ENCODE data around the gene ADRA2C. TPM values are rescaled to one million over a fixed set of nuclear protein-coding genes. Genes with fewer than 3 reads are reported as not detected.

The ADRA2C gene
- total RNA-seq, 2 experiments from 2014 or later = not detected

DNA sequence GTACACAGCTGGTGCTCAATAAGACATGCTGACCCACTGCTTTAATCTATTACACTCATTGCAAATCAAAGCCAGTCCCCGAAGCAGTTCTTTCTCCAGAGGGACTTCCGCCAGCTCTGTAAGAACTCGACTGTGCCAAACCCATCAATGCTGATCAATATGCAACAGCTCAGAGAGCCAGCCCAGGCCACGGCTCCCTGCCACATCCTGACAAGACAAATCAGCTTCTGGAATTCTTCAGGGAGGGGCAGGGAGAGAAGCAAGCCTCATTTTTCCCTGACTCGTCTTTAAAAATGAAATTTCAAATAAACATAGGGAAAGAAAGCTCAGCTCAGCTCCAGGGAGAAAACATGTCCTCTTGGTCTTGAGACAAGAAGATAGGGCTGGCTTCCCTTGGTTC lies 5.3 kb upstream of the ADRA2C start:
- Histone ChIP-seq H3K27ac (ENCODE audit: low read depth in 1 of 2, low read length in 2 of 2) (no peak overlapping the region), H3K4me3 (ENCODE audit: low read length) (no peak overlapping the region), H3K27me3 (ENCODE audit: control insufficient read depth in 1 of 2, insufficient read depth in 2 of 2, low read length in 2 of 2) (peaks cover 13 to 15% of the 10 kb centered on the region in 2 experiments), H3K9me3 (ENCODE audit: control insufficient read depth in 1 of 2, insufficient read depth in 1 of 2, low read length in 2 of 2) (peaks cover 0 to 24% of the 10 kb centered on the region in 2 experiments), H3K4me1 (ENCODE audit: insufficient read depth, low read length) (no peaks in the 10 kb centered on the region), H3K36me3 (ENCODE audit: insufficient read depth, low read length) (no peaks in the 10 kb centered on the region)
- intact Hi-C loops (cut with DNase I, micrococcal nuclease) = no loop called here
- POLR2A ChIA-PET = no interaction called here
- Mint-ChIP-seq H3K4me1 (ENCODE audit: low read depth) (no peaks in the 10 kb centered on the region), H3K9me3 (no peaks in the 10 kb centered on the region), H3K27ac (no peak overlapping the region), H3K36me3 (ENCODE audit: low read depth) (no peaks in the 10 kb centered on the region), H3K4me3 (no peak overlapping the region), H3K27me3 (peaks cover 17% of the 10 kb centered on the region)
- CTCF ChIA-PET = no interaction called here
- DNase-seq (no peak), ATAC-seq (ENCODE audit: poor library complexity) (no peak)
- TF ChIP-seq, protein P1, sequence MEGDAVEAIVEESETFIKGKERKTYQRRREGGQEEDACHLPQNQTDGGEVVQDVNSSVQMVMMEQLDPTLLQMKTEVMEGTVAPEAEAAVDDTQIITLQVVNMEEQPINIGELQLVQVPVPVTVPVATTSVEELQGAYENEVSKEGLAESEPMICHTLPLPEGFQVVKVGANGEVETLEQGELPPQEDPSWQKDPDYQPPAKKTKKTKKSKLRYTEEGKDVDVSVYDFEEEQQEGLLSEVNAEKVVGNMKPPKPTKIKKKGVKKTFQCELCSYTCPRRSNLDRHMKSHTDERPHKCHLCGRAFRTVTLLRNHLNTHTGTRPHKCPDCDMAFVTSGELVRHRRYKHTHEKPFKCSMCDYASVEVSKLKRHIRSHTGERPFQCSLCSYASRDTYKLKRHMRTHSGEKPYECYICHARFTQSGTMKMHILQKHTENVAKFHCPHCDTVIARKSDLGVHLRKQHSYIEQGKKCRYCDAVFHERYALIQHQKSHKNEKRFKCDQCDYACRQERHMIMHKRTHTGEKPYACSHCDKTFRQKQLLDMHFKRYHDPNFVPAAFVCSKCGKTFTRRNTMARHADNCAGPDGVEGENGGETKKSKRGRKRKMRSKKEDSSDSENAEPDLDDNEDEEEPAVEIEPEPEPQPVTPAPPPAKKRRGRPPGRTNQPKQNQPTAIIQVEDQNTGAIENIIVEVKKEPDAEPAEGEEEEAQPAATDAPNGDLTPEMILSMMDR (IDR thresholded peaks at IDR 0.05) = no peak

DNA sequence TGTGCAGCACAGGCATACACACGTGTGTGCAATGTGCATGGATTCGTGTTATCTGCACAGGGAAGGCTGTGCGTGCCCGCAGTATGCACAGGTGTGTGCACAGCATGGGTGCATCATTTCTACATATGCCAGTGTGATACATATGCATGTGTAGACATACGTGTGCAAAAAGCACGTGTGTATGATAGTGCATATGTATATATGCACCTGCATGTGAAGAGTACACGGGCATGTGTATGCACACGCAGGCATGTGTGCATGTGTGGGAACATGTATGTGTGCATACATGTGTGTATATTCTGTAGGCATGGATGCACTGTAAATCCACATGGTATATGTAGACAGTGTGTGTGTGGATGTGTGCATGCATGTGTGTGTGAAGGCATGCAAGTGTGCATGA lies 3.9 kb upstream of the ADRA2C start:
- peaks cover 15 to 19% of the 10 kb centered on the region in 2 experiments for H3K27me3 ChIP-seq (ENCODE audit: control insufficient read depth in 1 of 2, insufficient read depth in 2 of 2, low read length in 2 of 2)
- no peaks in the 10 kb centered on the region for H3K36me3 Mint-ChIP-seq (ENCODE audit: low read depth)
- no peak overlapping the region for H3K4me3 ChIP-seq (ENCODE audit: low read length)
- peaks cover 21% of the 10 kb centered on the region for H3K27me3 Mint-ChIP-seq
- ATAC-seq (ENCODE audit: poor library complexity) (no peak), DNase-seq (no peak)
- no peaks in the 10 kb centered on the region for H3K4me1 ChIP-seq (ENCODE audit: insufficient read depth, low read length)
- peaks cover 0 to 16% of the 10 kb centered on the region in 2 experiments for H3K9me3 ChIP-seq (ENCODE audit: control insufficient read depth in 1 of 2, insufficient read depth in 1 of 2, low read length in 2 of 2)
- ChIA-PET POLR2A (no interaction called here), CTCF (no interaction called here)
- H3K27ac ChIP-seq (ENCODE audit: low read depth in 1 of 2, low read length in 2 of 2) = no peak overlapping the region
- no peaks in the 10 kb centered on the region for H3K9me3 Mint-ChIP-seq
- H3K4me3 Mint-ChIP-seq = no peak overlapping the region
- intact Hi-C loops (cut with DNase I, micrococcal nuclease) = no loop called here
- H3K36me3 ChIP-seq (ENCODE audit: insufficient read depth, low read length) = no peaks in the 10 kb centered on the region
- TF ChIP-seq, protein P1 (IDR thresholded peaks at IDR 0.05) = no peak
- no peaks in the 10 kb centered on the region for H3K4me1 Mint-ChIP-seq (ENCODE audit: low read depth)
- H3K27ac Mint-ChIP-seq = no peak overlapping the region

DNA sequence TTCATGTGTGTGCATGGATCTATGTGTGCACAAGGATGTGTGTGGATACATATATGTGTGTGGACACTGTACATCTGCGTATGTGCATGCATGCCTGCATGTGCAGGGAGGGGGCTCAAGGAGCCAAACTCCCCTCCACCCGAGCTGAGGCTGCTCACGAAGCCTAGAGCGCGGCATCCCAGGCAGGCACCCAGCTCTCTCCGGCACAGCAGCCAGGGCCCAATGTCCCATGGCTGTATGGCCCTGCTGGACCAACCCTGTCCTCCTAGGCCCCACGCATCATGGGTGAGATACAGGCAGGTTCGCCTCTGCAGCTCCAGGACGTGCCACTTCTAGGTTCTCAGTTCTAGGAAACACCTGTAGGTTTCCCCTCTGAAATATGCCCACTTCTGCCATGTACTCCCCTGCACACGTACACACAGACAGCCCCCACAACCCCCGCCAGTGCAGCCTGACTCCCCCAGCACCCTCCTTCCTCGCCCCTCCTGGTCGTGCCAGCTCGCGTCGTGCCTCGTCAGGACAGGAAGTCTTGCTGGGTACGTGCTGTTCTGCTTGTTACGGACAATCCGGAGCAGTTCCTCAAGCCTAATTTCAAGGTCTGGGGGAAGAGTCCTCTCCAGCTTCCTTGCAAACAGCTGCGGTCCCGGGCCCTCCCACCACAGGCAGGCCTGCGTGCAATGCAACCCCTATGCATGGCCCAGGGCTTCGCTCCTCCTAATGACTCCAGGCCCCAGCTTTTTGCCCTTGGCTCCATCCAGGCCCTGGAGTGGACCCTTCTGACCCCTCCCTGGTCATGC lies 3.2 kb upstream of the ADRA2C start:
- ATAC-seq (ENCODE audit: poor library complexity) (no peak), DNase-seq (no peak)
- intact Hi-C loops (cut with DNase I, micrococcal nuclease) = no loop called here
- ChIA-PET POLR2A (no interaction called here), CTCF (no interaction called here)
- Histone ChIP-seq H3K27me3 (ENCODE audit: control insufficient read depth in 1 of 2, insufficient read depth in 2 of 2, low read length in 2 of 2) (peaks cover 19 to 23% of the 10 kb centered on the region in 2 experiments), H3K4me3 (ENCODE audit: low read length) (no peak overlapping the region), H3K36me3 (ENCODE audit: insufficient read depth, low read length) (no peaks in the 10 kb centered on the region), H3K9me3 (ENCODE audit: control insufficient read depth in 1 of 2, insufficient read depth in 1 of 2, low read length in 2 of 2) (peaks cover 0 to 18% of the 10 kb centered on the region in 2 experiments), H3K27ac (ENCODE audit: low read depth in 1 of 2, low read length in 2 of 2) (no peak overlapping the region), H3K4me1 (ENCODE audit: insufficient read depth, low read length) (no peaks in the 10 kb centered on the region)
- Mint-ChIP-seq H3K9me3 (no peaks in the 10 kb centered on the region), H3K36me3 (ENCODE audit: low read depth) (no peaks in the 10 kb centered on the region), H3K4me3 (no peak overlapping the region), H3K27ac (no peak overlapping the region), H3K4me1 (ENCODE audit: low read depth) (no peaks in the 10 kb centered on the region), H3K27me3 (peaks cover 26% of the 10 kb centered on the region)
- TF ChIP-seq, protein P1 (IDR thresholded peaks at IDR 0.05) = no peak
